SK-N-SH (cell line): ENCODE data around the gene MORN5. TPM values are rescaled to one million over a fixed set of nuclear protein-coding genes. Genes with fewer than 3 reads are reported as not detected.

Source experiments
- CTCF ChIA-PET: fragments of 300-600, 350-600 bp; formaldehyde crosslinking; extraction: SDS; loops from one replicate; lab custom pipeline; 2021; lab: Yijun Ruan, JAX
- POLR2A ChIA-PET: fragments of 350-600 bp; sonication (Branson Sonifier 250); formaldehyde crosslinking; extraction: SDS; loops from one replicate; lab custom pipeline; 2020; ENCODE audit warnings: antibody characterized with exemption, inconsistent platforms; lab: Yijun Ruan, JAX
- DNase-seq: peaks from one replicate; pipeline ENCODE4 v3.0.0; 2012
- H2AFZ ChIP-seq: fragments of 200-600 bp; sonication (generic); 2 replicates; pipeline ENCODE4 v1.8.1; 2016; ENCODE audit warnings: antibody characterized with exemption, mild to moderate bottlenecking, low read depth
- H3F3A ChIP-seq: fragments of 200-600 bp; sonication (generic); replicated peaks from 2 replicates; pipeline ENCODE3; 2016; ENCODE audit warnings: antibody characterized with exemption, mild to moderate bottlenecking; ENCODE audit not compliant: insufficient read depth
- H3K27ac ChIP-seq, 2 experiments: fragments of 200-500 bp in 1 of 2; fragments of 200-600 bp in 1 of 2; sonication (Bioruptor generic) in 1 of 2; sonication (generic), shearing (Covaris generic) in 1 of 2; 2 replicates each; pipeline versions ENCODE4 v1.5.1 to v1.6.1; 2014 to 2016; ENCODE audit warnings: low read depth in 2 of 2, inconsistent platforms in 1 of 2, low read length in 1 of 2, mild to moderate bottlenecking in 1 of 2, mixed read lengths in 1 of 2
- H3K27me3 ChIP-seq: fragments of 200-600 bp; sonication (generic), shearing (Covaris generic); 2 replicates; pipeline ENCODE4 v1.6.1; 2016; ENCODE audit warnings: mixed run types; ENCODE audit not compliant: insufficient read depth
- H3K36me3 ChIP-seq, 2 experiments: fragments of 200-500 bp in 1 of 2; fragments of 200-600 bp in 1 of 2; sonication (Bioruptor generic) in 1 of 2; sonication (generic) in 1 of 2; replicated peaks in 1 of 2; 2 replicates each; pipeline versions ENCODE3 to v1.5.1; 2014 to 2016; ENCODE audit warnings: low read length in 1 of 2, mild to moderate bottlenecking in 1 of 2; ENCODE audit not compliant: insufficient read depth in 2 of 2, control insufficient read depth in 1 of 2
- H3K4me1 ChIP-seq, 2 experiments: fragments of 200-500 bp in 1 of 2; fragments of 200-600 bp in 1 of 2; sonication (Bioruptor generic) in 1 of 2; sonication (generic), shearing (Covaris generic) in 1 of 2; 2 replicates each; pipeline versions ENCODE4 v1.5.1 to v1.6.1; 2014 to 2016; ENCODE audit warnings: low read depth in 1 of 2, low read length in 1 of 2, mixed run types in 1 of 2; ENCODE audit not compliant: insufficient read depth in 2 of 2, control insufficient read depth in 1 of 2
- H3K4me2 ChIP-seq: fragments of 200-600 bp; sonication (generic), shearing (Covaris generic); 2 replicates; pipeline ENCODE4 v1.6.1; 2017; ENCODE audit warnings: mixed run types
- H3K4me3 ChIP-seq, 2 experiments: fragments of 200-500 bp in 1 of 2; fragments of 200-600 bp in 1 of 2; sonication (Bioruptor generic) in 1 of 2; sonication (generic), shearing (Covaris generic) in 1 of 2; 2 replicates each; pipeline versions ENCODE4 v1.5.1 to v1.8.1; 2014 to 2016; ENCODE audit warnings: low read depth in 2 of 2, inconsistent platforms in 1 of 2, low read length in 1 of 2, mild to moderate bottlenecking in 1 of 2, mixed read lengths in 1 of 2, moderate library complexity in 1 of 2
- H3K79me2 ChIP-seq: fragments of 200-600 bp; sonication (generic); 2 replicates; pipeline ENCODE4 v1.8.1; 2017; ENCODE audit warnings: mild to moderate bottlenecking; ENCODE audit not compliant: insufficient read depth
- H3K9ac ChIP-seq: fragments of 200-600 bp; sonication (generic); 2 replicates; pipeline ENCODE4 v1.6.1; 2017; ENCODE audit warnings: mixed run types
- H3K9me2 ChIP-seq: fragments of 200-600 bp; sonication (generic); 2 replicates; pipeline ENCODE4 v1.6.1; 2017; ENCODE audit warnings: mixed run types
- H3K9me3 ChIP-seq: fragments of 200-600 bp; sonication (generic); 2 replicates; pipeline ENCODE4 v1.6.1; 2017; ENCODE audit warnings: mixed run types, mild to moderate bottlenecking, moderate library complexity
- H4K20me1 ChIP-seq: fragments of 200-600 bp; sonication (generic); 2 replicates; pipeline ENCODE4 v1.6.1; 2017; ENCODE audit warnings: mild to moderate bottlenecking, mixed run types; ENCODE audit not compliant: insufficient read depth
- CHD2 ChIP-seq: fragments of 150-350 bp; IDR thresholded peaks from 2 replicates; pipeline ENCODE4 v1.6.1; 2018; ENCODE audit warnings: low read length; ENCODE audit not compliant: partially characterized antibody
- ELF1 ChIP-seq: IDR thresholded peaks from 2 replicates; pipeline ENCODE4 v1.4.0; 2012
- GABPA ChIP-seq: IDR thresholded peaks from 2 replicates; pipeline ENCODE4 v1.4.0; 2012; ENCODE audit warnings: low read depth, mild to moderate bottlenecking
- MXI1 ChIP-seq: IDR thresholded peaks from 2 replicates; pipeline ENCODE4 v1.6.1; 2012; ENCODE audit warnings: mild to moderate bottlenecking, low read depth, low read length, improper control_type of control experiment
- PBX3 ChIP-seq: IDR thresholded peaks from 2 replicates; pipeline ENCODE4; 2012
- POLR2AphosphoS5 ChIP-seq: IDR thresholded peaks from 2 replicates; pipeline ENCODE4 v1.6.1; 2012; ENCODE audit warnings: low read depth, low read length
- RCOR1 ChIP-seq: fragments of 150-350 bp; IDR thresholded peaks from 2 replicates; pipeline ENCODE4 v1.6.1; 2017; ENCODE audit warnings: antibody characterized with exemption, low read length
- REST ChIP-seq: IDR thresholded peaks from 2 replicates; pipeline ENCODE4 v1.6.1; 2012; ENCODE audit warnings: mild to moderate bottlenecking, low read depth, low read length, moderate library complexity
- RFX5 ChIP-seq: IDR thresholded peaks from 2 replicates; pipeline ENCODE4 v1.6.1; 2012; ENCODE audit warnings: mild to moderate bottlenecking, improper control_type of control experiment, low read length
- SMC3 ChIP-seq: IDR thresholded peaks from 2 replicates; pipeline ENCODE4 v1.6.1; 2012; ENCODE audit warnings: low read depth, low read length, improper control_type of control experiment
- TAF1 ChIP-seq: IDR thresholded peaks from 2 replicates; pipeline ENCODE4 v1.6.1; 2012; ENCODE audit warnings: low read depth, mild to moderate bottlenecking, low read length, moderate library complexity, borderline replicate concordance
- YY1 ChIP-seq: IDR thresholded peaks from 2 replicates; pipeline ENCODE4 v1.4.0; 2012; ENCODE audit warnings: low read depth, mild to moderate bottlenecking
- WGBS: methylation state at CpG from one replicate; pipeline ENCODE4 v1.1.6; 2017; ENCODE audit warnings: low lambda C conversion rate; 5-methylcytosine and 5-hydroxymethylcytosine counted together
- polyA plus RNA-seq, 3 experiments: library from polyadenylated mRNA; depleted of rRNA; stranded (reverse); fragments of >200 nt; gene quantifications; 2 replicates each; pipeline ENCODE4 v1.2.3, GENCODE V29; 2012

The MORN5 gene
- polyA plus RNA-seq, 1 of the 3 experiments (the other 2 are of a cell fraction) = not detected

GRCh38 chr9:122186777-122187470 lies 27.2 kb downstream of the MORN5 start:
- peaks cover 12% of the 10 kb centered on the region for H3K27me3 ChIP-seq
- no peaks in the 10 kb centered on the region for H3K9me2 ChIP-seq
- no peak overlapping the region for H2AFZ ChIP-seq
- no peaks in the 10 kb centered on the region for H4K20me1 ChIP-seq
- no peaks in the 10 kb centered on the region for H3K79me2 ChIP-seq
- peaks cover 0 to 9% of the 10 kb centered on the region in 2 experiments; a peak in 1 of 4 replicates for H3K4me1 ChIP-seq
- 73% methylated on average over 7 of the region's 8 CpGs for WGBS
- H3K36me3 ChIP-seq = no peaks in the 10 kb centered on the region
- no peak overlapping the region for H3K4me3 ChIP-seq
- CTCF ChIA-PET = interaction anchor here (1.0 to 1.8 kb wide), 5 partner anchors 9 to 164 kb away, joined by 3 to 8 read pairs (median 3); no protein-coding TSS in a partner anchor
- TF ChIP-seq GABPA = no peak
- no peak for TF ChIP-seq RFX5
- TF ChIP-seq PBX3 = no peak
- no peak for TF ChIP-seq CHD2
- TF ChIP-seq MXI1 = no peak
- H3K4me2 ChIP-seq = no peak overlapping the region
- DNase-seq = peak; percentile 50
- H3K27ac ChIP-seq = no peak overlapping the region
- POLR2A ChIA-PET = no interaction called here
- no peaks in the 10 kb centered on the region for H3F3A ChIP-seq
- no peaks in the 10 kb centered on the region for H3K9me3 ChIP-seq
- no peak overlapping the region for H3K9ac ChIP-seq

GRCh38 chr9:122188369-122188768 lies 28.7 kb downstream of the MORN5 start:
- POLR2A ChIA-PET = no interaction called here
- Histone ChIP-seq H3K4me2 (no peak overlapping the region), H4K20me1 (no peaks in the 10 kb centered on the region), H2AFZ (no peak overlapping the region), H3K27ac (no peak overlapping the region), H3F3A (no peaks in the 10 kb centered on the region), H3K79me2 (no peaks in the 10 kb centered on the region), H3K9me3 (no peaks in the 10 kb centered on the region), H3K4me1 (peaks cover 0 to 9% of the 10 kb centered on the region in 2 experiments; a peak in 1 of 4 replicates), H3K36me3 (no peaks in the 10 kb centered on the region), H3K9me2 (no peaks in the 10 kb centered on the region), H3K9ac (no peak overlapping the region), H3K27me3 (peaks cover 4% of the 10 kb centered on the region; the same call in 1 of the 2 replicates), H3K4me3 (no peak overlapping the region)
- WGBS = 77% methylated on average over 5 of the region's 6 CpGs
- no peak for TF ChIP-seq TAF1
- DNase-seq = no peak
- CTCF ChIA-PET = interaction anchor here (1.0 to 1.8 kb wide), 2 partner anchors 65 to 162 kb away, joined by 3 to 8 read pairs; no protein-coding TSS in a partner anchor

GRCh38 chr9:122190597-122191381 lies 31.1 kb downstream of the MORN5 start:
- no peaks in the 10 kb centered on the region for H4K20me1 ChIP-seq
- H3K9me2 ChIP-seq = no peaks in the 10 kb centered on the region
- no peaks in the 10 kb centered on the region for H3K9me3 ChIP-seq
- ChIA-PET CTCF (interaction anchor here (0.9 to 1.0 kb wide), 2 partner anchors 32 to 66 kb away, joined by 3 read pairs; no protein-coding TSS in a partner anchor), POLR2A (interaction anchor here (0.6 kb wide), 1 partner anchor 31 kb away, joined by 3 read pairs; the partner anchor contains the start of genes MORN5 and NDUFA8)
- no peak overlapping the region for H3K9ac ChIP-seq
- peaks cover 0 to 9% of the 10 kb centered on the region in 2 experiments; a peak in 1 of 4 replicates for H3K4me1 ChIP-seq
- WGBS = 74% methylated on average over 8 of the region's 12 CpGs
- H3K36me3 ChIP-seq = no peaks in the 10 kb centered on the region
- H3K27me3 ChIP-seq = peaks cover 4% of the 10 kb centered on the region; the same call in 1 of the 2 replicates
- H3K4me3 ChIP-seq = no peak overlapping the region
- H3K27ac ChIP-seq = no peak overlapping the region
- H2AFZ ChIP-seq = no peak overlapping the region
- no peaks in the 10 kb centered on the region for H3F3A ChIP-seq
- no peak overlapping the region for H3K4me2 ChIP-seq
- no peak for DNase-seq
- no peaks in the 10 kb centered on the region for H3K79me2 ChIP-seq
- no peak for TF ChIP-seq SMC3
- no peak for TF ChIP-seq RCOR1
- no peak for TF ChIP-seq YY1
- no peak for TF ChIP-seq GABPA
- no peak for TF ChIP-seq POLR2AphosphoS5
- no peak for TF ChIP-seq REST
- TF ChIP-seq TAF1 = no peak
- no peak for TF ChIP-seq ELF1
